GM19193 (cell line): ENCODE measurements around the gene TRIM67.

ENCODE experiments used
- POLR2A ChIP-seq: IDR thresholded peaks from 4 replicates; pipeline ENCODE4 v1.6.1; 2011; ENCODE audit not compliant: insufficient read depth, insufficient read length; ENCODE audit errors: extremely low read depth

Gene TRIM67

DNA sequence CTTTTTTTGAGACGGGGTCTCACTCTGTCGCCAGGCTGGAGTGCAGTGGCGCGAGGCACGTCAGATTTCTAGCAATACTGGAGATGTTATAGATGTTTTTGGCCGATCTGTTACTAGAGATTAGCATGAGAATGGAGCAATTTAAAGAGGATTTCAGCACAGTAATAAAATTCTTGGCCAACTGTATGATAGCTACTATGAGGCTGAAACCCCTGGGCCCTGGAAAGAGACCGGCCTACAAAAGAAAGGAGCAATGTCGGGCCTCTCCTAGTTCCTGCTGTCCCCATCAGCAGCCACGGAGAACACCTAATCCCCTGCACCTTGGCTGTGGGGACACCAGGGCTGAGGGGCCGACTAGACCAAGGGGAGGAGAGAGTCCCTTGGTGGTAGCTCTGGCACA lies 69.7 kb downstream of the TRIM67 start:
- no peak for TF ChIP-seq POLR2A

DNA sequence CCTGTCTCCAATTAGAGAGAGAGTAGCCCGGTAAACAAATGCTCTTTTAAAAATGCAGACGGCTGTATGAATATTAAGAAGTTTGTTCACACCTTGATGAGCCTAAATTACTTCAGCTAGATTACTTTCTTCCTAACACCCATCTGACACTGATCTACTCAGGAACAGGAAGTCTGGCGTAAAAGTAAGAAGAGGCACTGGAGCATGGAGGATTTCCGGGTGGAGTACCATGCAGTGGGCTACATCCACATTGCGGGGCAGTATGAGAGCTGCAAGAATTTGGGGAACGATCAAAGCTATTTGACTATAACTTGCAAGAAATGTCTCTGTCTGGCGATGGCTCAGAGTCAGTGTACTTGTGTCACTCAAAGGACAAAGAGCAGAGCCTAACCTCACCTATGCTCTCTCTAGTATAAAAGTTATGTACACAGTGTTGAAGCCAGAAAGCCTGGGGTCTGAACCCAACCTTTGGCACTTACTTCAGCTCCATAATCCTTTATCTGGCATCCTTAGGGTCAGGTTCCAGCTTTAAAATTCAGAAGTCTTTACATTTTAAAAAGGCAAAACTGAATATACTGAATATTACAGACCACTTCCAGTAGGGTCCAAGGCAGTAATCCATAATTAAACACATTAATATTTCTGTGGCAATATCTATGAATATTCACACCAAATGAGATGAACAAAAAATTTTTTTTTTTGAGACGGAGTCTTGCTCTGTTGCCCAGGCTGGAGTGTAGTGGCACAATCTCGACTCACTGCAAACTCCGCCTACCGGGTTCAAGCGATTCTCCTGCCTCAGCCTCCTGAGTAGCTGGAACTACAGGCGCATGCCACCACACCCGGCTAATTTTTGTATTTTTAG lies 71.2 kb downstream of the TRIM67 start:
- no peak for TF ChIP-seq POLR2A

DNA sequence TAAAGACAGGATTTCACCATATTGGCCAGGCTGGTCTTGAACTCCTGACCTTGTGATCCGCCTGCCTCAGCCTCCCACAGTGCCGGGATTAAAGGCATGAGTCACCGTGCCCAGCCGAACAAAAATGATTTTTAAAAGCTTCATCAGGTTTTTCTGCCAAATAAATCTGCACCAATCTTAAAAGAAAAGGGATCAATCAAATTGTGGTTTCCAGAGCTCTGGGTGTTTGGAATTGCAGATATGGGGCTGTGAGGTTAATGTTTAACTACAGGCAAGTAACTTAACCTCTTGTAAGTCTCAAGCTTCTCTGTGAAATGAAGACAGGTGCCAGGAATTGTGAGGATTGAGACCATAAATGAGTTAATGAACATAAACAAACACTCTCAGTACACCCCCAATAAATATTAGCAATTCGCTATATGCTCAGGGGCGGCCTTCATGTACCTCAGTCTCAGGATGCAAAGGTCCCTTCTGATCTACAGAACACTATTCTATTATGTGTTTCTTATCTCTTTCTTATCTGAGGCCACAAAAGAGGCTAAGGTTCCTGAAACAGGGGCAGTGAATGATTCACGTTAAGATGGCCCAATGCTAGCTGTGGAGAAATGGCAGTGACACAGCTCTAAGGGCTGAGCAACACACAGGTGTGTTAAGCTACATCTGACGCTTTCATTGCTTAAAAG lies 72.0 kb downstream of the TRIM67 start:
- no peak for TF ChIP-seq POLR2A

- no peak for TF ChIP-seq POLR2A
Observed at GRCh38 chr1:231234506-231234905, 72.6 kb downstream of the TRIM67 start.

DNA sequence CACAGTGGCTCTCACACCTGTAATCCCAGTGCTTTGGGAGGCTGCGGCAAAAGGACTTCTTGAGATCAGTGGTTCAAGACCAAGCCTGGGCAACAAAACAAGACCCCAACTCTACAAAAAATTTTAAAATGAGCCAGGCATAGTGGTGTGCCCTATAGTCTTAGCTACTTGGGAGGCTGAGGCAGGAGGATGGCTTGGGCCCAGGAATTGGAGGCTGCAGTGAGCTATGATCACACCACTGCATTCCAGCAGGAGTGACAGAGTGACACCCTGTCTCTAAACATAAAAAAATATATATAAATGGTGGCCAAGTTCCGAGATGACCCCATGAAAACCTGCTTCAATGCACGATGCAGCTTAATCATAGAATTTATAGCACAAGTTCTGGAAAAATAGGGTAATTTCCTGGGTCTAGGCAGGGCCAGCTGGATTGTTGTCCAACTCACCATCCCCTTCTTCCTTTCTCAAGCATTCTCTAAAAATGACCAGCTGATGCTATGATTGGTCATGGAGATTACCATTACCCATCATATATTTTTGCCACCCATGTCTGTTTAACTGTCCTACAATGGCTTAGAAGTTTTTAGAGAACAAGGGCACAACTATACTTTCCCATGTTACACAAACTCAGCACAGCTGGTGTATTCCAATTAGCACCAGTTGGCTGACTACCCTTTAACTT lies 73.8 kb downstream of the TRIM67 start:
- no peak for TF ChIP-seq POLR2A

- no peak for TF ChIP-seq POLR2A
Observed at GRCh38 chr1:231236208-231236591, 74.3 kb downstream of the TRIM67 start.

DNA sequence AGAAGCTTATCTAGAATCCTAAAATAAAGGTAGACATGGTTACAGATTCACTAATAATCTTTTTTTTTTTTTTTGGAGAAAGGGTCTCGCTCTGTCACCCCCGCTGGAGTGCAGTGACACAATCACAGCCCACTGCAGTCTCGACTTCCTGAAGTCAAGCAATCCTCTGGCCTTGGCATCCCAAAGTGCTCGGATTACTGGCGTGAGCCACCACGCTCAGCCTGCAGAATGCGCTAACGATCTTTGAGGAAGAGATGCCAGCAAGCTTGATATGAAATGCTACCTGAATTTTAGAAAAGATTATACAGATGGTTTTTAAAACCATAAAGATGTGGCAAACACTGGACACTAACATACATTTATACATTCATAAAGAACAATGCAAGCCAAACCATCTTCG lies 75.1 kb downstream of the TRIM67 start:
- no peak for TF ChIP-seq POLR2A

GRCh38 chr1:231238298-231238697 lies 76.4 kb downstream of the TRIM67 start:
- TF ChIP-seq POLR2A: no peak

GRCh38 chr1:231240531-231240882 lies 78.6 kb downstream of the TRIM67 start:
- no peak for TF ChIP-seq POLR2A

GRCh38 chr1:231240883-231241735 lies 79.3 kb downstream of the TRIM67 start, which contains the start of gene GNPAT:
Gene GNPAT, plus strand, starts transcription at chr1:231241212. Its CDS starts 167 bp downstream, at chr1:231241379.
- peak; percentile 96 for TF ChIP-seq POLR2A

DNA sequence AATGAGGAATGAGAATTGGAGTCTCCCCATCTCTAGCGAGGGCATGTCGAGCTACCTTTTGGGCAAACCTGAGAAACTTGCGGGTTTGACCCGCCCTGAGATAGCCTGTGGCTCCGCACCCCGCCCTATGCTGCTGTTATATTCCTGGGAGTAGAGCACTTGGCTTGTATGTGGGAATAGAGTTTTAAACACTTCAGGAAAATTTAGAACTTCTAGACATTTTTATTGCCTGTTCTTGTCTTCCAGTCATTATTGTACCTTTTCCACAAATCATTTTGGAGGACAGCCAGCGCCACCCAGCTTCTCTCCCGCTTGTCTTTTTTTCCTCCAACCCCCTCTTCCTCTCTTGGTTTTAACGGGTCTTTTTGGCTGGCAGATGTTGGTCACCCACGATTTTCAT lies 79.9 kb downstream of the TRIM67 start:
- TF ChIP-seq POLR2A: no peak

- TF ChIP-seq POLR2A: no peak
Observed at GRCh38 chr1:231242516-231243198, 80.8 kb downstream of the TRIM67 start.

- TF ChIP-seq POLR2A: no peak
Observed at GRCh38 chr1:231248778-231249177, 86.9 kb downstream of the TRIM67 start.

- TF ChIP-seq POLR2A: no peak
Observed at GRCh38 chr1:231252336-231252735, 90.5 kb downstream of the TRIM67 start.
